B cell (primary cell): ENCODE measurements around the gene GALNT10.

ENCODE experiments used
- EZH2 ChIP-seq: IDR thresholded peaks from 2 replicates; pipeline ENCODE4 v1.6.1; 2012; ENCODE audit warnings: borderline replicate concordance, low read depth, mild to moderate bottlenecking, moderate library complexity, low read length; ENCODE audit not compliant: insufficient read depth, poor library complexity, severe bottlenecking
- TF ChIP-seq, protein P1 (sequence below): fragments of 200-600 bp; IDR thresholded peaks from one replicate; pipeline ENCODE4 v1.8.0; 2022; ENCODE audit warnings: antibody characterized with exemption, mild to moderate bottlenecking

DNA sequence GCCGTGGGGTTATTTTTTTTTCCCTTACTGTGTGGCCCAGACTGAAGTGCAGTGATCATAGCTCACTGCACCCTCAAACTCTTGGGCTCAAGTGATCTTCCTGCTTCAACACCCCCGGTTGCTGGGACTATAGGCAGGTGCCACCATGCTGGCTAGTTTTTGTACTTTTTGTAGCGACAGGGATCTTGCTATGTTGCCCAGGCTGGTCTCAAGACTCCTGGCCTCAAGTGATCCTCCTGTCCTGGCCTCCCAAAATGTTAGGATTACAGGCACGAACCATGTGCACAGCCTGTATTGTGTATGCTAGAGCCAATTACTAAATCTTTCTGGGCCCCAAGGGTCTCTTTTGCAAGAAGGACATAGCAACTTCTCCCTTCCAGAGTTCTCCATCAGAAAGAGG lies 23.1 kb downstream of the GALNT10 start:
- TF ChIP-seq, protein P1, sequence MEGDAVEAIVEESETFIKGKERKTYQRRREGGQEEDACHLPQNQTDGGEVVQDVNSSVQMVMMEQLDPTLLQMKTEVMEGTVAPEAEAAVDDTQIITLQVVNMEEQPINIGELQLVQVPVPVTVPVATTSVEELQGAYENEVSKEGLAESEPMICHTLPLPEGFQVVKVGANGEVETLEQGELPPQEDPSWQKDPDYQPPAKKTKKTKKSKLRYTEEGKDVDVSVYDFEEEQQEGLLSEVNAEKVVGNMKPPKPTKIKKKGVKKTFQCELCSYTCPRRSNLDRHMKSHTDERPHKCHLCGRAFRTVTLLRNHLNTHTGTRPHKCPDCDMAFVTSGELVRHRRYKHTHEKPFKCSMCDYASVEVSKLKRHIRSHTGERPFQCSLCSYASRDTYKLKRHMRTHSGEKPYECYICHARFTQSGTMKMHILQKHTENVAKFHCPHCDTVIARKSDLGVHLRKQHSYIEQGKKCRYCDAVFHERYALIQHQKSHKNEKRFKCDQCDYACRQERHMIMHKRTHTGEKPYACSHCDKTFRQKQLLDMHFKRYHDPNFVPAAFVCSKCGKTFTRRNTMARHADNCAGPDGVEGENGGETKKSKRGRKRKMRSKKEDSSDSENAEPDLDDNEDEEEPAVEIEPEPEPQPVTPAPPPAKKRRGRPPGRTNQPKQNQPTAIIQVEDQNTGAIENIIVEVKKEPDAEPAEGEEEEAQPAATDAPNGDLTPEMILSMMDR: no peak
- TF ChIP-seq EZH2: no peak
